H1 (cell line): ENCODE data around the gene SMARCA4. TPM values are rescaled to one million over a fixed set of nuclear protein-coding genes. Genes with fewer than 3 reads are reported as not detected.

ENCODE experiments used
- CTCF ChIA-PET: fragments of 300-600 bp; sonication (Branson Sonifier 250); formaldehyde crosslinking; loops from one replicate; lab custom pipeline; 2021; ENCODE audit not compliant: partially characterized antibody; lab: Charles Lee
- POLR2A ChIA-PET: fragments of 300-600 bp; sonication (Branson Sonifier 250); formaldehyde crosslinking; loops from one replicate; lab custom pipeline; 2021; ENCODE audit warnings: inconsistent platforms; ENCODE audit not compliant: partially characterized antibody; lab: Charles Lee
- DNase-seq, 2 experiments: peaks; one replicate each; pipeline versions ENCODE4 v3.0.0 to v3.0.0-alpha.2; 2010 to 2022; ENCODE audit warnings: low spot score in 2 of 2, low read depth in 1 of 2, mixed read lengths in 1 of 2
- FAIRE-seq: peaks from 2 replicates; lab custom pipeline; 2011; peaks lifted over from hg19 to GRCh38; lab: Jason Lieb, UNC
- H2AFZ ChIP-seq: 2 replicates; pipeline ENCODE4 v1.8.1; 2012; ENCODE audit warnings: low read length, inconsistent platforms
- H2AK5ac ChIP-seq: 2 replicates; pipeline ENCODE4 v1.6.1; 2013; ENCODE audit warnings: low read depth, low read length
- H2BK120ac ChIP-seq: replicated peaks from 2 replicates; pipeline ENCODE3; 2013; ENCODE audit warnings: low read depth, low read length, inconsistent platforms
- H2BK12ac ChIP-seq: 2 replicates; pipeline ENCODE4 v1.6.1; 2013; ENCODE audit warnings: low read depth, low read length
- H2BK15ac ChIP-seq: 2 replicates; pipeline ENCODE4 v1.6.1; 2013; ENCODE audit warnings: low read length
- H2BK20ac ChIP-seq: 2 replicates; pipeline ENCODE4 v1.6.1; 2013; ENCODE audit warnings: low read length
- H2BK5ac ChIP-seq: 2 replicates; pipeline ENCODE4 v1.6.1; 2013; ENCODE audit warnings: low read depth, low read length
- H3K14ac ChIP-seq: 2 replicates; pipeline ENCODE4 v1.6.1; 2013; ENCODE audit warnings: inconsistent platforms; ENCODE audit not compliant: insufficient read length
- H3K18ac ChIP-seq: 2 replicates; pipeline ENCODE4 v1.6.1; 2013; ENCODE audit warnings: low read length; ENCODE audit errors: extremely low read depth
- H3K23ac ChIP-seq: 2 replicates; pipeline ENCODE4 v1.6.1; 2013; ENCODE audit warnings: inconsistent platforms; ENCODE audit not compliant: insufficient read length
- H3K23me2 ChIP-seq: 2 replicates; pipeline ENCODE4 v1.6.1; 2013; ENCODE audit warnings: low read depth, low read length
- H3K27ac ChIP-seq: 2 replicates; pipeline ENCODE4 v1.6.1; 2011; ENCODE audit warnings: low read depth, low read length, inconsistent platforms
- H3K27me3 ChIP-seq, 4 experiments: replicated peaks in 1 of 4; 1 replicate in 1 of 4; 2 replicates in 3 of 4; pipeline versions ENCODE4 v1.6.1 to v1.8.1; 2011 to 2013; ENCODE audit warnings: low read length in 3 of 4, mild to moderate bottlenecking in 3 of 4, inconsistent platforms in 2 of 4, mixed read lengths in 2 of 4, moderate library complexity in 1 of 4; ENCODE audit not compliant: control insufficient read depth in 3 of 4, insufficient read depth in 3 of 4; ENCODE audit errors: extremely low read depth in 1 of 4
- H3K36me3 ChIP-seq, 4 experiments: 2 replicates each; pipeline versions ENCODE4 v1.6.1 to v1.8.1; 2011 to 2013; ENCODE audit warnings: mild to moderate bottlenecking in 4 of 4, low read length in 3 of 4, moderate library complexity in 2 of 4, control low read depth in 1 of 4, inconsistent platforms in 1 of 4; ENCODE audit not compliant: insufficient read depth in 4 of 4, control insufficient read depth in 2 of 4
- H3K4ac ChIP-seq: replicated peaks from 2 replicates; pipeline ENCODE3; 2013; ENCODE audit warnings: low read length, low read depth, mixed read lengths, inconsistent platforms; ENCODE audit not compliant: insufficient read length
- H3K4me1 ChIP-seq, 4 experiments: replicated peaks in 1 of 4; 1 replicate in 1 of 4; 2 replicates in 3 of 4; pipeline versions ENCODE4 v1.6.1 to v1.8.1; 2011 to 2013; ENCODE audit warnings: low read length in 3 of 4, inconsistent platforms in 2 of 4, mixed read lengths in 1 of 4; ENCODE audit not compliant: insufficient read depth in 4 of 4, control insufficient read depth in 3 of 4
- H3K4me2 ChIP-seq, 2 experiments: 2 replicates each; pipeline versions ENCODE4 v1.6.1 to v1.8.1; 2011 to 2013; ENCODE audit warnings: low read depth in 2 of 2, low read length in 2 of 2, control low read depth in 1 of 2, inconsistent platforms in 1 of 2, mild to moderate bottlenecking in 1 of 2; ENCODE audit not compliant: insufficient read depth in 1 of 2
- H3K4me3 ChIP-seq, 4 experiments: fragments of 200-600, 300-600 bp in 1 of 4; sonication (generic), shearing (Covaris generic), sonication (Bioruptor Twin) in 1 of 4; 2 replicates each; pipeline versions ENCODE4 v1.5.1 to v1.8.1; 2011 to 2016; ENCODE audit warnings: low read length in 4 of 4, low read depth in 3 of 4, control low read depth in 2 of 4, inconsistent platforms in 2 of 4, mild to moderate bottlenecking in 2 of 4, mixed read lengths in 1 of 4, moderate library complexity in 1 of 4; ENCODE audit not compliant: insufficient read depth in 2 of 4; ENCODE audit errors: extremely low read depth in 1 of 4
- H3K56ac ChIP-seq: replicated peaks from 2 replicates; pipeline ENCODE3; 2013; ENCODE audit warnings: low read depth, mild to moderate bottlenecking, mixed read lengths, low read length, inconsistent platforms; ENCODE audit not compliant: insufficient read length
- H3K79me1 ChIP-seq: 2 replicates; pipeline ENCODE4 v1.6.1; 2013; ENCODE audit warnings: low read depth, low read length, control low read depth
- H3K79me2 ChIP-seq, 2 experiments: 2 replicates each; pipeline versions ENCODE4 v1.6.1 to v1.8.1; 2012 to 2013; ENCODE audit warnings: low read length in 2 of 2, mild to moderate bottlenecking in 2 of 2, inconsistent platforms in 1 of 2; ENCODE audit not compliant: insufficient read depth in 2 of 2, control insufficient read depth in 1 of 2
- H3K9ac ChIP-seq, 4 experiments: replicated peaks in 1 of 4; 1 replicate in 1 of 4; 2 replicates in 3 of 4; pipeline versions ENCODE4 v1.6.1 to v1.8.1; 2011 to 2013; ENCODE audit warnings: low read depth in 3 of 4, low read length in 3 of 4, control low read depth in 2 of 4, mild to moderate bottlenecking in 2 of 4, moderate library complexity in 2 of 4, inconsistent platforms in 1 of 4; ENCODE audit errors: extremely low read depth in 1 of 4
- H3K9me3 ChIP-seq, 2 experiments: 2 replicates each; pipeline versions ENCODE4 v1.6.1 to v1.8.1; 2012 to 2013; ENCODE audit warnings: mild to moderate bottlenecking in 2 of 2, moderate library complexity in 2 of 2, control low read depth in 1 of 2, inconsistent platforms in 1 of 2, low read depth in 1 of 2, low read length in 1 of 2, mixed read lengths in 1 of 2; ENCODE audit not compliant: insufficient read depth in 2 of 2
- H4K20me1 ChIP-seq, 2 experiments: replicated peaks in 1 of 2; 2 replicates each; pipeline versions ENCODE3 to v1.8.1; 2011 to 2013; ENCODE audit warnings: inconsistent platforms in 2 of 2, low read length in 2 of 2, mild to moderate bottlenecking in 1 of 2; ENCODE audit not compliant: insufficient read depth in 2 of 2, control insufficient read depth in 1 of 2
- H4K5ac ChIP-seq: 2 replicates; pipeline ENCODE4 v1.6.1; 2013; ENCODE audit warnings: low read length, low read depth, mixed read lengths, inconsistent platforms; ENCODE audit not compliant: insufficient read length
- H4K8ac ChIP-seq: 2 replicates; pipeline ENCODE4 v1.8.0; 2013; ENCODE audit warnings: mild to moderate bottlenecking, moderate library complexity, low read length, inconsistent platforms; ENCODE audit not compliant: insufficient read depth; ENCODE audit errors: extremely low read depth
- H4K91ac ChIP-seq: replicated peaks from 2 replicates; pipeline ENCODE3; 2013; ENCODE audit warnings: low read length, mixed read lengths, inconsistent platforms; ENCODE audit not compliant: insufficient read length
- BCL11A ChIP-seq, 2 experiments: IDR thresholded peaks; one replicate each; pipeline ENCODE4 v1.6.1; 2011; ENCODE audit warnings: low read depth in 2 of 2, low read length in 2 of 2, mild to moderate bottlenecking in 2 of 2
- CBX5 ChIP-seq: fragments of 300-800, 300-1000 bp; sonication (generic); IDR thresholded peaks from 2 replicates; pipeline ENCODE4 v1.7.1; 2016; ENCODE audit warnings: antibody characterized with exemption, low read length, low read depth
- CBX8 ChIP-seq: fragments of 300-800, 300-1000 bp; sonication (generic); IDR thresholded peaks from 2 replicates; pipeline ENCODE4 v1.7.1; 2016; ENCODE audit warnings: low read depth, low read length, borderline replicate concordance
- POLR2AphosphoS5 ChIP-seq: IDR thresholded peaks from 2 replicates; pipeline ENCODE4 v1.6.1; 2011; ENCODE audit warnings: low read depth, low read length
- POU5F1 ChIP-seq: IDR thresholded peaks from 2 replicates; pipeline ENCODE4 v1.6.1; 2011; ENCODE audit warnings: low read depth, mild to moderate bottlenecking, low read length, moderate library complexity
- WGBS, 2 experiments: shearing (Covaris generic) in 1 of 2; methylation state at CpG; one replicate each; pipeline versions ENCODE4 v1.1.6 to v1.1.7; 2013 to 2015; ENCODE audit warnings: low lambda C conversion rate in 2 of 2, mixed read lengths in 2 of 2, inconsistent platforms in 1 of 2, low coverage in 1 of 2, missing lambda C conversion rate in 1 of 2; ENCODE audit not compliant: insufficient replicate concordance in 2 of 2, insufficient coverage in 1 of 2, insufficient read length in 1 of 2; ENCODE audit errors: extremely low coverage in 1 of 2, missing lambda C conversion rate in 1 of 2; 5-methylcytosine and 5-hydroxymethylcytosine counted together
- polyA plus RNA-seq, 7 experiments: library from polyadenylated mRNA; depleted of rRNA in 3 of 7; stranded (reverse) in 5 of 7; unstranded in 2 of 7; fragments of >200 nt in 5 of 7; fragments of 200-250 nt in 2 of 7; gene quantifications; 1 replicate in 5 of 7; 2 replicates in 1 of 7; 4 replicates in 1 of 7; pipeline versions ENCODE4 v1.2.1 to v1.2.3, GENCODE V29; 2011 to 2013; ENCODE audit warnings: missing spikeins in 2 of 7, mixed read lengths in 2 of 7
- total RNA-seq: library from RNA; stranded (reverse); fragmentation: NEBNext Ultra II Directional; extraction: Animal tissue kit (Norgen Biotek cat#: 25700); gene quantifications from 2 replicates; pipeline ENCODE4 v1.2.1, GENCODE V29; 2021

SMARCA4 gene
- total and polyA plus RNA-seq, 2 of the 8 experiments (the other 6 are each of a cell fraction or from before 2014, with no cell fraction given) = 86.4 to 263 TPM

DNA sequence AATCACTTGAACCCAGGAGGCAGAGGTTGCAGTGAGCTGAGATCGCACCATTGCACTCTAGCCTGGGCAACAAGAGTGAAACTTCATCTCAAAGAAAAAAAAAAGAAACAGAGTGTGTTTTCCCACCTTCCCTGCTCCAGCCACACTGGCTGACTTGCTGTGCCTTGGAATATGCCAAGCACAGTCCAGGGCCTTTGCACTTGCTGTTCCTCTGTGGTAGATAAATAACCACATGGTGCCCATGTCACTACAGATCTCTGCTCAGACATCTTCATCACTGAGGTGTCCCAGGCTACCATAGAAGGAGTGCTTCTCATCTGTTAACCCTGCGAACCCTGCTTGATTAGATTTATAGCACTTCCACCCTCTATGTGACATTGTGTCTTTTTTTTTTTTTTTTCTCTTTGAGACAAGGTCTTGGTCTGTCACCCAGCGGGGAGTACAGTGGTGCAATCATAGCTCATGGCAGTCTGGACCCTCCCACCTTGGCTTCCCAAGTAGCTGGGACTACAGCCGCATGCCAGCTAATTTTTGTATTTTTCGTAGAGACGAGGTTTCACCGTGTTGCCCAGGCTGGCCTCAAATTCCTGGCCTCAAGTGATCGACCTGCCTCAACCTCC, 10.4 kb downstream of the SMARCA4 start:
- Histone ChIP-seq H2BK12ac (no peak overlapping the region), H2AK5ac (no peak overlapping the region), H3K23me2 (no peaks in the 10 kb centered on the region), H3K4me3 (no peak overlapping the region), H3K56ac (no peak overlapping the region), H3K9me3 (no peaks in the 10 kb centered on the region; a peak in 1 of 4 replicates), H3K18ac (no peak overlapping the region), H3K79me1 (peaks cover 9% of the 10 kb centered on the region), H2AFZ (no peak overlapping the region), H3K4ac (no peak overlapping the region), H3K4me1 (peaks cover 0 to 2% (median 0%) of the 10 kb centered on the region in 4 experiments; a peak in 1 of 7 replicates), H3K79me2 (peaks cover 41 to 92% of the 10 kb centered on the region in 2 experiments), H4K91ac (no peak overlapping the region), H2BK20ac (no peak overlapping the region), H4K5ac (no peak overlapping the region), H3K36me3 (no peaks in the 10 kb centered on the region), H2BK5ac (no peak overlapping the region), H2BK15ac (no peak overlapping the region), H3K14ac (no peak overlapping the region), H4K20me1 (peaks cover 20 to 30% of the 10 kb centered on the region in 2 experiments), H2BK120ac (no peak overlapping the region), H3K27me3 (no peaks in the 10 kb centered on the region), H4K8ac (no peak overlapping the region), H3K4me2 (no peak overlapping the region), H3K9ac (no peak overlapping the region), H3K23ac (no peak overlapping the region), H3K27ac (no peak overlapping the region)
- CTCF ChIA-PET = interaction anchor here (1.3 to 2.7 kb wide), 2 partner anchors 29 to 65 kb away, joined by 4 to 13 read pairs; no protein-coding TSS in a partner anchor
- FAIRE-seq (no peak), DNase-seq (no peak)
- TF ChIP-seq POU5F1 (no peak), CBX8 (no peak), BCL11A (IDR thresholded peaks at IDR 0.05; ENCODE audit: low read depth in 2 of 2, low read length in 2 of 2) (no peak), POLR2AphosphoS5 (no peak), CBX5 (no peak)
- POLR2A ChIA-PET = interaction anchor here (1.0 to 3.8 kb wide), 3 partner anchors 10 to 14 kb away, joined by 3 to 22 read pairs (median 4); partner anchors contain the start of gene SMARCA4
- whole genome bisulfite sequencing, 2 experiments = 96% methylated on average over 7 of the region's 8 CpGs; no CpG with 5 or more reads in 1 of the 2 experiments
